ENCODE results near the gene GNAS-AS1. TPM values are rescaled to one million over a fixed set of nuclear protein-coding genes. Genes with fewer than 3 reads are reported as not detected.

GNAS-AS1 gene
- total and polyA plus RNA-seq, 2 donors from 2014 or later, result 0.37 to 0.88 TPM

- H3K9ac ChIP-seq (ENCODE audit: low read length in 3 of 3), result no peak overlapping the region
- no peaks in the 10 kb centered on the region for H3K36me3 ChIP-seq (ENCODE audit: control insufficient read depth in 2 of 3, insufficient read depth in 3 of 3, low read length in 3 of 3)
- peaks cover 0 to 3% (median 0%) of the 10 kb centered on the region in 3 donors for H3K4me1 ChIP-seq (ENCODE audit: control insufficient read depth in 2 of 3, insufficient read depth in 2 of 3, low read depth in 1 of 3, low read length in 3 of 3)
- DNase-seq (no peak), FAIRE-seq (no peak)
- H3K4me3 ChIP-seq (ENCODE audit: low read length in 3 of 3), result no peak overlapping the region
- intact Hi-C loops (cut with DNase I), result no loop called here
- H3K9me3 ChIP-seq (ENCODE audit: control insufficient read depth in 2 of 3, insufficient read depth in 1 of 3, low read length in 3 of 3), result no peaks in the 10 kb centered on the region
- TF ChIP-seq, protein P1, sequence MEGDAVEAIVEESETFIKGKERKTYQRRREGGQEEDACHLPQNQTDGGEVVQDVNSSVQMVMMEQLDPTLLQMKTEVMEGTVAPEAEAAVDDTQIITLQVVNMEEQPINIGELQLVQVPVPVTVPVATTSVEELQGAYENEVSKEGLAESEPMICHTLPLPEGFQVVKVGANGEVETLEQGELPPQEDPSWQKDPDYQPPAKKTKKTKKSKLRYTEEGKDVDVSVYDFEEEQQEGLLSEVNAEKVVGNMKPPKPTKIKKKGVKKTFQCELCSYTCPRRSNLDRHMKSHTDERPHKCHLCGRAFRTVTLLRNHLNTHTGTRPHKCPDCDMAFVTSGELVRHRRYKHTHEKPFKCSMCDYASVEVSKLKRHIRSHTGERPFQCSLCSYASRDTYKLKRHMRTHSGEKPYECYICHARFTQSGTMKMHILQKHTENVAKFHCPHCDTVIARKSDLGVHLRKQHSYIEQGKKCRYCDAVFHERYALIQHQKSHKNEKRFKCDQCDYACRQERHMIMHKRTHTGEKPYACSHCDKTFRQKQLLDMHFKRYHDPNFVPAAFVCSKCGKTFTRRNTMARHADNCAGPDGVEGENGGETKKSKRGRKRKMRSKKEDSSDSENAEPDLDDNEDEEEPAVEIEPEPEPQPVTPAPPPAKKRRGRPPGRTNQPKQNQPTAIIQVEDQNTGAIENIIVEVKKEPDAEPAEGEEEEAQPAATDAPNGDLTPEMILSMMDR (IDR thresholded peaks at IDR 0.05; ENCODE audit: borderline replicate concordance, extremely low read depth, insufficient read depth), result no peak
- no peak overlapping the region for H3K27ac ChIP-seq (ENCODE audit: low read depth in 2 of 2, low read length in 2 of 2)
- no peaks in the 10 kb centered on the region for H3K27me3 ChIP-seq (ENCODE audit: control insufficient read depth, insufficient read depth, low read length)
Measured at GRCh38 chr20:58880994-58881752, 30.5 kb upstream of the GNAS-AS1 start.

DNA sequence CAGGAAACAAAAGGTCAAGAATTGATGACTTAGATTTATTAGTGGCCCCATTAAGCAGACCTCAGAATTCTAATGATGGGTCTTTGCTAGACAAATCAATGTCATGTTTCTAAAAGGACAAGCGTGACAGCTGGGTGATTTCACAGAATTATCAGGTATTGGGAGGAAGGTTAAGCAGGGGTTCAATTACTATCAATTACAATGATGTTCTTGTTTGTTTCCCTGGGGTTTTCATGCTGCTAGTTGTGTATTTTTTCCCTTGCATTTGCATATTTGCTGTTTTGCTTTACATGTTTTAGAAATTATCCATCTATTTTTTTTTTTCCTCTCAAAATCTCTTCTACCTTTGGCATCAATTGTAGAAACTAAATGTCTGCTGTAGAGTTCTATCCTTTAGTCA lies 29.7 kb upstream of the GNAS-AS1 start:
- Histone ChIP-seq H3K36me3 (ENCODE audit: control insufficient read depth in 2 of 3, insufficient read depth in 3 of 3, low read length in 3 of 3) (no peaks in the 10 kb centered on the region), H3K4me3 (ENCODE audit: low read length in 3 of 3) (no peak overlapping the region), H3K9ac (ENCODE audit: low read length in 3 of 3) (no peak overlapping the region), H3K9me3 (ENCODE audit: control insufficient read depth in 2 of 3, insufficient read depth in 1 of 3, low read length in 3 of 3) (no peaks in the 10 kb centered on the region), H3K27me3 (ENCODE audit: control insufficient read depth, insufficient read depth, low read length) (no peaks in the 10 kb centered on the region), H3K4me1 (ENCODE audit: control insufficient read depth in 2 of 3, insufficient read depth in 2 of 3, low read depth in 1 of 3, low read length in 3 of 3) (peaks cover 0 to 3% (median 0%) of the 10 kb centered on the region in 3 donors), H3K27ac (ENCODE audit: low read depth in 2 of 2, low read length in 2 of 2) (no peak overlapping the region)
- intact Hi-C loops (cut with DNase I), result no loop called here
- TF ChIP-seq, protein P1 (IDR thresholded peaks at IDR 0.05; ENCODE audit: borderline replicate concordance, extremely low read depth, insufficient read depth), result no peak
- FAIRE-seq (no peak), DNase-seq (no peak)

GRCh38 chr20:58878399-58878798 lies 27.7 kb upstream of the GNAS-AS1 start:
- Histone ChIP-seq H3K27me3 (ENCODE audit: control insufficient read depth, insufficient read depth, low read length) (no peaks in the 10 kb centered on the region), H3K9me3 (ENCODE audit: control insufficient read depth in 2 of 3, insufficient read depth in 1 of 3, low read length in 3 of 3) (no peaks in the 10 kb centered on the region), H3K4me3 (ENCODE audit: low read length in 3 of 3) (no peak overlapping the region), H3K36me3 (ENCODE audit: control insufficient read depth in 2 of 3, insufficient read depth in 3 of 3, low read length in 3 of 3) (no peaks in the 10 kb centered on the region), H3K4me1 (ENCODE audit: control insufficient read depth in 2 of 3, insufficient read depth in 2 of 3, low read depth in 1 of 3, low read length in 3 of 3) (peaks cover 0 to 3% (median 0%) of the 10 kb centered on the region in 3 donors), H3K9ac (ENCODE audit: low read length in 3 of 3) (no peak overlapping the region), H3K27ac (ENCODE audit: low read depth in 2 of 2, low read length in 2 of 2) (no peak overlapping the region)
- TF ChIP-seq, protein P1 (IDR thresholded peaks at IDR 0.05; ENCODE audit: borderline replicate concordance, extremely low read depth, insufficient read depth), result no peak
- intact Hi-C loops (cut with DNase I), result loop anchor here (10.0 kb wide), 1 partner anchor 346 kb away; no protein-coding TSS in a partner anchor
- DNase-seq (no peak), FAIRE-seq (no peak)

Measured in kidney (tissue), 14 donors.